SK-N-SH (cell line): ENCODE measurements around the gene LRRC8D. TPM values are rescaled to one million over a fixed set of nuclear protein-coding genes. Genes with fewer than 3 reads are reported as not detected.

Experiments used
- CTCF ChIA-PET: fragments of 300-600, 350-600 bp; formaldehyde crosslinking; extraction: SDS; loops from one replicate; lab custom pipeline; 2021; lab: Yijun Ruan, JAX
- POLR2A ChIA-PET: fragments of 350-600 bp; sonication (Branson Sonifier 250); formaldehyde crosslinking; extraction: SDS; loops from one replicate; lab custom pipeline; 2020; ENCODE audit warnings: antibody characterized with exemption, inconsistent platforms; lab: Yijun Ruan, JAX
- DNase-seq: peaks from one replicate; pipeline ENCODE4 v3.0.0; 2012
- H2AFZ ChIP-seq: fragments of 200-600 bp; sonication (generic); 2 replicates; pipeline ENCODE4 v1.8.1; 2016; ENCODE audit warnings: antibody characterized with exemption, mild to moderate bottlenecking, low read depth
- H3F3A ChIP-seq: fragments of 200-600 bp; sonication (generic); replicated peaks from 2 replicates; pipeline ENCODE3; 2016; ENCODE audit warnings: antibody characterized with exemption, mild to moderate bottlenecking; ENCODE audit not compliant: insufficient read depth
- H3K27ac ChIP-seq, 2 experiments: fragments of 200-500 bp in 1 of 2; fragments of 200-600 bp in 1 of 2; sonication (Bioruptor generic) in 1 of 2; sonication (generic), shearing (Covaris generic) in 1 of 2; 2 replicates each; pipeline versions ENCODE4 v1.5.1 to v1.6.1; 2014 to 2016; ENCODE audit warnings: low read depth in 2 of 2, inconsistent platforms in 1 of 2, low read length in 1 of 2, mild to moderate bottlenecking in 1 of 2, mixed read lengths in 1 of 2
- H3K27me3 ChIP-seq: fragments of 200-600 bp; sonication (generic), shearing (Covaris generic); 2 replicates; pipeline ENCODE4 v1.6.1; 2016; ENCODE audit warnings: mixed run types; ENCODE audit not compliant: insufficient read depth
- H3K36me3 ChIP-seq, 2 experiments: fragments of 200-500 bp in 1 of 2; fragments of 200-600 bp in 1 of 2; sonication (Bioruptor generic) in 1 of 2; sonication (generic) in 1 of 2; replicated peaks in 1 of 2; 2 replicates each; pipeline versions ENCODE3 to v1.5.1; 2014 to 2016; ENCODE audit warnings: low read length in 1 of 2, mild to moderate bottlenecking in 1 of 2; ENCODE audit not compliant: insufficient read depth in 2 of 2, control insufficient read depth in 1 of 2
- H3K4me1 ChIP-seq, 2 experiments: fragments of 200-500 bp in 1 of 2; fragments of 200-600 bp in 1 of 2; sonication (Bioruptor generic) in 1 of 2; sonication (generic), shearing (Covaris generic) in 1 of 2; 2 replicates each; pipeline versions ENCODE4 v1.5.1 to v1.6.1; 2014 to 2016; ENCODE audit warnings: low read depth in 1 of 2, low read length in 1 of 2, mixed run types in 1 of 2; ENCODE audit not compliant: insufficient read depth in 2 of 2, control insufficient read depth in 1 of 2
- H3K4me2 ChIP-seq: fragments of 200-600 bp; sonication (generic), shearing (Covaris generic); 2 replicates; pipeline ENCODE4 v1.6.1; 2017; ENCODE audit warnings: mixed run types
- H3K4me3 ChIP-seq, 2 experiments: fragments of 200-500 bp in 1 of 2; fragments of 200-600 bp in 1 of 2; sonication (Bioruptor generic) in 1 of 2; sonication (generic), shearing (Covaris generic) in 1 of 2; 2 replicates each; pipeline versions ENCODE4 v1.5.1 to v1.8.1; 2014 to 2016; ENCODE audit warnings: low read depth in 2 of 2, inconsistent platforms in 1 of 2, low read length in 1 of 2, mild to moderate bottlenecking in 1 of 2, mixed read lengths in 1 of 2, moderate library complexity in 1 of 2
- H3K79me2 ChIP-seq: fragments of 200-600 bp; sonication (generic); 2 replicates; pipeline ENCODE4 v1.8.1; 2017; ENCODE audit warnings: mild to moderate bottlenecking; ENCODE audit not compliant: insufficient read depth
- H3K9ac ChIP-seq: fragments of 200-600 bp; sonication (generic); 2 replicates; pipeline ENCODE4 v1.6.1; 2017; ENCODE audit warnings: mixed run types
- H3K9me2 ChIP-seq: fragments of 200-600 bp; sonication (generic); 2 replicates; pipeline ENCODE4 v1.6.1; 2017; ENCODE audit warnings: mixed run types
- H3K9me3 ChIP-seq: fragments of 200-600 bp; sonication (generic); 2 replicates; pipeline ENCODE4 v1.6.1; 2017; ENCODE audit warnings: mixed run types, mild to moderate bottlenecking, moderate library complexity
- H4K20me1 ChIP-seq: fragments of 200-600 bp; sonication (generic); 2 replicates; pipeline ENCODE4 v1.6.1; 2017; ENCODE audit warnings: mild to moderate bottlenecking, mixed run types; ENCODE audit not compliant: insufficient read depth
- EZH2phosphoT487 ChIP-seq: fragments of 200-600 bp; sonication (generic); IDR thresholded peaks from 2 replicates; pipeline ENCODE4 v1.6.1; 2017; ENCODE audit warnings: low read depth, mixed run types, mild to moderate bottlenecking, antibody characterized with exemption, moderate library complexity, borderline replicate concordance
- FOSL2 ChIP-seq: IDR thresholded peaks from 2 replicates; pipeline ENCODE4 v1.4.0; 2012; ENCODE audit warnings: low read depth, mild to moderate bottlenecking, moderate library complexity, borderline replicate concordance
- MEF2A ChIP-seq: IDR thresholded peaks from 2 replicates; pipeline ENCODE4 v1.4.0; 2012; ENCODE audit warnings: low read depth, borderline replicate concordance
- NFIC ChIP-seq: IDR thresholded peaks from 2 replicates; pipeline ENCODE4 v1.4.0; 2012; ENCODE audit warnings: borderline replicate concordance
- NRF1 ChIP-seq: IDR thresholded peaks from 2 replicates; pipeline ENCODE4 v1.6.1; 2012; ENCODE audit warnings: low read depth, mild to moderate bottlenecking, low read length
- POLR2AphosphoS5 ChIP-seq: IDR thresholded peaks from 2 replicates; pipeline ENCODE4 v1.6.1; 2012; ENCODE audit warnings: low read depth, low read length
- RCOR1 ChIP-seq: fragments of 150-350 bp; IDR thresholded peaks from 2 replicates; pipeline ENCODE4 v1.6.1; 2017; ENCODE audit warnings: antibody characterized with exemption, low read length
- RXRA ChIP-seq: IDR thresholded peaks from 2 replicates; pipeline ENCODE4 v1.4.0; 2012; ENCODE audit warnings: low read depth, mild to moderate bottlenecking, borderline replicate concordance
- YY1 ChIP-seq: IDR thresholded peaks from 2 replicates; pipeline ENCODE4 v1.4.0; 2012; ENCODE audit warnings: low read depth, mild to moderate bottlenecking
- WGBS: methylation state at CpG from one replicate; pipeline ENCODE4 v1.1.6; 2017; ENCODE audit warnings: low lambda C conversion rate; 5-methylcytosine and 5-hydroxymethylcytosine counted together
- polyA plus RNA-seq, 3 experiments: library from polyadenylated mRNA; depleted of rRNA; stranded (reverse); fragments of >200 nt; gene quantifications; 2 replicates each; pipeline ENCODE4 v1.2.3, GENCODE V29; 2012
- TF ChIP-seq, protein P1 (sequence below): fragments of 150-350 bp; IDR thresholded peaks from 2 replicates; pipeline ENCODE4 v1.6.1; 2016; ENCODE audit warnings: mild to moderate bottlenecking, low read depth, low read length
- TF ChIP-seq, protein P2 (sequence below): IDR thresholded peaks from 2 replicates; pipeline ENCODE4 v1.4.0; 2012; ENCODE audit warnings: low read depth

LRRC8D gene
- polyA plus RNA-seq, 1 of the 3 experiments (the other 2 are of a cell fraction): 15.0 TPM

DNA sequence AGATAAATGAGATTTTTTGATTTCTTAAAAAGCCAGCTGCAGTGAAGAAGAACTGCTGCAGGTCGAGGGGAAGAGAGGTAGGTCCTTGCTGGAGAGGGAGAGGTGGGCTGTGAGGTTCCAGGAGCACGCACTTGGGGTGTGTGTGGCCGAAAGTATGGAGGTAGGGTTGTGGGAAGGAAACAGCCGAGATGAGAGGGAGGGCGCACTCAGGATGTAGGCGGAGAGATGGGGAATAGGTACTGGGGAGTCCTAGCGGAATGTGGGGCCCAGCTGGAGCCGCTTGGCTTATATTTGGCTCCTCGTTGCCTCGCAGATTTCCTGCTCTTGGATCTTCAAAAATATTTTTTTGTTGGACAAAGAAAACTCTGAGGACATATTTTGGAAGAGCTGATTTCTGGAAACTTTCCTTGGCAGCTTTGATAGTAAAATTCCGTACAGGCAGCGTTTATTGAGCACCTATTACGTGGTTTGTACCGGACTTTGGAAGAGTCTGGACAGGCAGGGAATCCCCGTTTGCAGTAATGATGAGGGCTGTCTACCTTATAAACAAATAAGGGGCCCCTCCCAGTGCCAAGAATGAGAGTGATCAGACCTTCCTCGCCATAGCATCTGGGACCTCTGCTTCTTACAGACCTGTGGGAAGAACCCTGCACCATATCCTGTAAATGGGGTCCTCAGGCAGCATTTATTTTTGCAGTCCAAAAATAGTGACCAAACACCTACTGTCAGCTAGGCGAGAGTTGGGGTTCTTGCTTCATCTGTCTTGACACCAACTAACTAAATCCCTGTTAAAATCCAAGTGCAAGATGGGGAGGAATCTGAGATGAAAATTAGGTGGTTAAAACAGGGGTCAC is 1.5 kb downstream of the LRRC8D start:
- no peaks in the 10 kb centered on the region for H3K79me2 ChIP-seq
- CTCF ChIA-PET: interaction anchor here (1.0 to 2.1 kb wide), 8 partner anchors 10 to 339 kb away, joined by 3 to 7 read pairs (median 4); no protein-coding TSS in a partner anchor
- H3K4me2 ChIP-seq: peak overlapping the region; percentile 91
- peaks cover 0 to 4% of the 10 kb centered on the region in 2 experiments for H3K36me3 ChIP-seq
- H3K9ac ChIP-seq: peak overlapping the region; percentile 73
- H3K4me1 ChIP-seq: peaks cover 4 to 15% of the 10 kb centered on the region in 2 experiments; a peak in 3 of 4 replicates
- 72% methylated on average over 17 of the region's 17 CpGs for WGBS
- no peaks in the 10 kb centered on the region for H3F3A ChIP-seq
- TF ChIP-seq EZH2phosphoT487 (no peak), RCOR1 (no peak), POLR2AphosphoS5 (no peak), MEF2A (no peak), YY1 (no peak), NFIC (no peak)
- TF ChIP-seq, protein P1, sequence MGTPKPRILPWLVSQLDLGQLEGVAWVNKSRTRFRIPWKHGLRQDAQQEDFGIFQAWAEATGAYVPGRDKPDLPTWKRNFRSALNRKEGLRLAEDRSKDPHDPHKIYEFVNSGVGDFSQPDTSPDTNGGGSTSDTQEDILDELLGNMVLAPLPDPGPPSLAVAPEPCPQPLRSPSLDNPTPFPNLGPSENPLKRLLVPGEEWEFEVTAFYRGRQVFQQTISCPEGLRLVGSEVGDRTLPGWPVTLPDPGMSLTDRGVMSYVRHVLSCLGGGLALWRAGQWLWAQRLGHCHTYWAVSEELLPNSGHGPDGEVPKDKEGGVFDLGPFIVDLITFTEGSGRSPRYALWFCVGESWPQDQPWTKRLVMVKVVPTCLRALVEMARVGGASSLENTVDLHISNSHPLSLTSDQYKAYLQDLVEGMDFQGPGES: no peak
- TF ChIP-seq, all 33 proteins: peak for 0
- POLR2A ChIA-PET: interaction anchor here (0.8 to 2.0 kb wide), 3 partner anchors 13 to 60 kb away, joined by 3 to 5 read pairs (median 3); no protein-coding TSS in a partner anchor
- Histone ChIP-seq H4K20me1 (no peaks in the 10 kb centered on the region), H3K9me3 (no peaks in the 10 kb centered on the region), H2AFZ (peak overlapping the region; percentile 89), H3K9me2 (no peaks in the 10 kb centered on the region), H3K4me3 (peak overlapping the region; percentile 77 to 94), H3K27me3 (no peaks in the 10 kb centered on the region), H3K27ac (no peak overlapping the region)
- peak; percentile 28 for DNase-seq

DNA sequence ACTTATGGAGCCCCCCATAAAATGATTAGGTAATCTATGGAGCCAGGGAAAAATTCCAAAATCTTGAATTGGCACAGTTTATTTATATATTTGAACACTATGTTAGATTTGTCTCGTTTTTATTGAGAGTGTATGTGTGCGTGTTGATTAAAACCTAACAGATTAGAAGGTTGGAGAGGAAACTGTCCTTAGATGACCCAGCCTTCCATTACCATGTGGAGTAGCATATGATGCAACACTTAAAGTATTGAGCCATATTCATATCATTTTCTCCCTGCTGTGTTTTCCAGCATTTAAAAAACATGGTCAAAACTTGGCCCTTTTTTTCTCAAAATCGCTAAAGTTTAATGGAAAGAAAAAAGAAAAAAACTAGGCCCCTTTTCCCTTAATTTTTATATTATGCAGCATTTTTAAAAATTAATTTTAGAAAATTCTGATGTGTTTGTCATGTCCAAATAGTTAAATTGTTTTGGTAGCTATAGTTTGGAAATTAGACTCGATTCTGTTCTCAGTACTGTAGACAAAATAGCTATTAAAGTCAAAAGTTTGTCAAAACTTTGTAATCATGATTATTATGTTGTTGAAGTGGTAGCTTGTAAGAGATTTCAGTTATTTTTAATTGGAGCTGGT is 2.3 kb downstream of the LRRC8D start:
- POLR2A ChIA-PET: no interaction called here
- TF ChIP-seq RXRA (peak; percentile 22; the same call in 1 of the 2 replicates), FOSL2 (no peak), NRF1 (no peak), EZH2phosphoT487 (no peak), MEF2A (no peak)
- TF ChIP-seq, protein P2, sequence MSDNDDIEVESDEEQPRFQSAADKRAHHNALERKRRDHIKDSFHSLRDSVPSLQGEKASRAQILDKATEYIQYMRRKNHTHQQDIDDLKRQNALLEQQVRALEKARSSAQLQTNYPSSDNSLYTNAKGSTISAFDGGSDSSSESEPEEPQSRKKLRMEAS: peak; percentile 53; the same call in 1 of the 2 replicates
- TF ChIP-seq, all 33 proteins: peak for 2
- Histone ChIP-seq H3K4me1 (peaks cover 4 to 15% of the 10 kb centered on the region in 2 experiments; a peak in 3 of 4 replicates), H3F3A (no peaks in the 10 kb centered on the region), H3K27me3 (no peaks in the 10 kb centered on the region), H3K36me3 (peaks cover 0 to 4% of the 10 kb centered on the region in 2 experiments), H3K27ac (no peak overlapping the region), H3K79me2 (no peaks in the 10 kb centered on the region), H3K9me3 (no peaks in the 10 kb centered on the region), H4K20me1 (no peaks in the 10 kb centered on the region), H2AFZ (no peak overlapping the region), H3K4me3 (no peak overlapping the region), H3K9me2 (no peaks in the 10 kb centered on the region), H3K9ac (no peak overlapping the region), H3K4me2 (0 out of 2 replicates have a peak overlapping the region, but pooled peaks have one; percentile 16)
- CTCF ChIA-PET: interaction anchor here (1.0 to 2.0 kb wide), 4 partner anchors 19 to 164 kb away, joined by 3 to 7 read pairs (median 5); no protein-coding TSS in a partner anchor
- no peak for DNase-seq
- 70% methylated on average over 4 of the region's 4 CpGs for WGBS
